HCT116 (cell line): Measurements from ENCODE around the gene MYLK3. TPM values are rescaled to one million over a fixed set of nuclear protein-coding genes. Genes with fewer than 3 reads are reported as not detected.
"Not testable (repeated sequence)": the region's sequence is repeated elsewhere in the genome, so short reads cannot be mapped to it uniquely, and the experiment has no call there.

Source experiments
- ATAC-seq: fragments of 200-7000 bp; cut with Tn5 transposase; 2 replicates; pipeline ENCODE4 v1.9.1; 2020; ENCODE audit warnings: mild to moderate bottlenecking, moderate library complexity
- BruUV-seq: library from RNA; stranded (reverse); fragments of 400-500 nt; replicated peaks from 2 replicates; lab custom pipeline; 2021; lab: Mats Ljungman, UMichigan
- CTCF ChIA-PET: fragments of 300-600 bp; sonication (Branson Sonifier 250); formaldehyde crosslinking; loops from one replicate; lab custom pipeline; 2021; ENCODE audit warnings: antibody characterized with exemption; lab: Charles Lee
- POLR2A ChIA-PET: fragments of 300-600, 350-600 bp; sonication (Branson Sonifier 250); formaldehyde crosslinking; loops from one replicate; lab custom pipeline; 2021; ENCODE audit warnings: antibody characterized with exemption; lab: Charles Lee
- RAD21 ChIA-PET, 2 experiments: fragments of 300-600 bp; sonication (Branson Sonifier 250); formaldehyde crosslinking; loops; one replicate each; lab custom pipeline; 2023; ENCODE audit warnings: low total read pairs in 2 of 2; ENCODE audit not compliant: uncharacterized antibody in 2 of 2, unreplicated experiment in 2 of 2, low non-redundant PET in 1 of 2; lab: Charles Lee
- DNase-seq: peaks from one replicate; pipeline ENCODE4 v3.0.0-alpha.2; 2010; ENCODE audit warnings: low read depth, low spot score
- H2AFZ ChIP-seq: fragments of 200-600 bp; shearing (Covaris generic), sonication (generic); 2 replicates; pipeline ENCODE4 v1.6.1; 2017; ENCODE audit warnings: low read depth, mixed run types, mixed read lengths, antibody characterized with exemption, low read length; ENCODE audit not compliant: poor library complexity, severe bottlenecking
- H3K27ac ChIP-seq: 2 replicates; pipeline ENCODE4 v1.5.1; 2012; ENCODE audit warnings: low read depth, low read length
- H3K27me3 ChIP-seq: fragments of 200-600 bp; sonication (generic); 2 replicates; pipeline ENCODE4 v1.6.1; 2016; ENCODE audit warnings: mixed run types, low read length, mixed read lengths; ENCODE audit not compliant: insufficient read depth
- H3K36me3 ChIP-seq, 2 experiments: fragments of 200-500 bp in 1 of 2; fragments of 200-600 bp in 1 of 2; sonication (Bioruptor generic) in 1 of 2; sonication (generic) in 1 of 2; 2 replicates each; pipeline versions ENCODE4 v1.5.1 to v1.6.1; 2014 to 2016; ENCODE audit warnings: low read length in 2 of 2, inconsistent platforms in 1 of 2, mixed read lengths in 1 of 2, mixed run types in 1 of 2; ENCODE audit not compliant: insufficient read depth in 2 of 2, control insufficient read depth in 1 of 2
- H3K4me1 ChIP-seq, 2 experiments: fragments of 200-600 bp in 1 of 2; sonication (generic) in 1 of 2; 2 replicates each; pipeline versions ENCODE4 v1.5.1 to v1.6.1; 2012 to 2017; ENCODE audit warnings: low read length in 2 of 2, inconsistent platforms in 1 of 2, mild to moderate bottlenecking in 1 of 2, mixed read lengths in 1 of 2, mixed run types in 1 of 2, moderate library complexity in 1 of 2; ENCODE audit not compliant: insufficient read depth in 2 of 2, control insufficient read depth in 1 of 2
- H3K4me2 ChIP-seq: fragments of 200-600 bp; sonication (generic); 2 replicates; pipeline ENCODE4 v1.6.1; 2017; ENCODE audit warnings: mixed run types, low read length, mixed read lengths
- H3K4me3 ChIP-seq, 2 experiments: fragments of 200-600 bp in 1 of 2; sonication (generic) in 1 of 2; replicated peaks in 1 of 2; 2 replicates each; pipeline ENCODE4 v1.5.1; 2011 to 2016; ENCODE audit warnings: low read length in 2 of 2, control low read depth in 1 of 2, low read depth in 1 of 2, mild to moderate bottlenecking in 1 of 2, mixed read lengths in 1 of 2, mixed run types in 1 of 2
- H3K79me2 ChIP-seq: fragments of 200-600 bp; sonication (generic); 2 replicates; pipeline ENCODE4 v1.6.1; 2017; ENCODE audit warnings: mild to moderate bottlenecking, mixed run types, low read length, moderate library complexity, mixed read lengths; ENCODE audit not compliant: insufficient read depth
- H3K9ac ChIP-seq: fragments of 200-600 bp; sonication (generic); 2 replicates; pipeline ENCODE4 v1.6.1; 2016; ENCODE audit warnings: low read length, mixed read lengths
- H3K9me2 ChIP-seq: fragments of 200-600 bp; sonication (generic), shearing (Covaris generic); 2 replicates; pipeline ENCODE4 v1.6.1; 2017; ENCODE audit warnings: mixed run types, mild to moderate bottlenecking, moderate library complexity; ENCODE audit not compliant: insufficient read depth
- H3K9me3 ChIP-seq, 2 experiments: fragments of 200-500 bp in 1 of 2; fragments of 200-600 bp in 1 of 2; sonication (Bioruptor generic) in 1 of 2; sonication (generic) in 1 of 2; 2 replicates each; pipeline ENCODE4 v1.6.1; 2014 to 2017; ENCODE audit warnings: low read length in 2 of 2, mixed read lengths in 2 of 2, inconsistent platforms in 1 of 2, low read depth in 1 of 2, mild to moderate bottlenecking in 1 of 2, mixed run types in 1 of 2, moderate library complexity in 1 of 2; ENCODE audit not compliant: control insufficient read depth in 1 of 2, insufficient read depth in 1 of 2
- H4K20me1 ChIP-seq: fragments of 200-600 bp; sonication (generic), shearing (Covaris generic); 2 replicates; pipeline ENCODE4 v1.6.1; 2017; ENCODE audit warnings: mixed run types, mild to moderate bottlenecking, moderate library complexity; ENCODE audit not compliant: insufficient read depth
- ATF3 ChIP-seq: IDR thresholded peaks from 2 replicates; pipeline ENCODE4 v1.6.1; 2012
- EZH2phosphoT487 ChIP-seq: fragments of 200-600 bp; IDR thresholded peaks from 2 replicates; pipeline ENCODE4 v1.6.1; 2018; ENCODE audit warnings: antibody characterized with exemption, borderline replicate concordance
- JUND ChIP-seq: IDR thresholded peaks from 2 replicates; pipeline ENCODE4 v1.6.1; 2012
- MAX ChIP-seq: IDR thresholded peaks from 2 replicates; pipeline ENCODE4 v1.6.1; 2012
- POLR2A ChIP-seq: IDR thresholded peaks from 2 replicates; pipeline ENCODE4 v1.7.0; 2011; ENCODE audit warnings: borderline replicate concordance; ENCODE audit not compliant: insufficient read depth, insufficient read length; ENCODE audit errors: extremely low read depth
- SP1 ChIP-seq: IDR thresholded peaks from 2 replicates; pipeline ENCODE4 v1.6.1; 2012; ENCODE audit warnings: low read depth
- TCF7L2 ChIP-seq: IDR thresholded peaks from 2 replicates; pipeline ENCODE4 v1.7.0; 2011; ENCODE audit warnings: borderline replicate concordance, inconsistent platforms; ENCODE audit not compliant: insufficient read depth, insufficient read length; ENCODE audit errors: extremely low read depth
- ZNF274 ChIP-seq: fragments of 200-500 bp; sonication (Bioruptor generic); IDR thresholded peaks from 2 replicates; pipeline ENCODE4 v1.6.1; 2014; ENCODE audit warnings: mild to moderate bottlenecking, low read depth, low read length, inconsistent platforms
- intact Hi-C: fragments of 100-400 bp; cut with micrococcal nuclease; formaldehyde crosslinking; loops from 2 replicates; pipeline ENCODE4 v1.10.0; 2022
- total RNA-seq: library from RNA; stranded (reverse); gene quantifications from one replicate; pipeline ENCODE4 v1.2.1, GENCODE V29; 2021; ENCODE audit not compliant: unreplicated experiment

The MYLK3 gene
- total RNA-seq, 1 experiment from 2014 or later, result 0.22 TPM

- no peaks in the 10 kb centered on the region for H4K20me1 ChIP-seq
- CTCF ChIA-PET, result interaction anchor here (0.7 kb wide), 1 partner anchor 112 kb away, joined by 3 read pairs; no protein-coding TSS in a partner anchor
- RAD21 ChIA-PET, result no interaction called here
Observed at GRCh38 chr16:46785076-46785845, 37.1 kb upstream of the MYLK3 start.

GRCh38 chr16:46784569-46784968 lies 36.4 kb upstream of the MYLK3 start:
- intact Hi-C loops, H3K36me3 ChIP-seq, RAD21 ChIA-PET, H3K4me1 ChIP-seq, H3K4me2 ChIP-seq, DNase-seq, H3K27ac ChIP-seq, ATAC-seq, H3K9ac ChIP-seq, POLR2A ChIA-PET, H3K79me2 ChIP-seq, H3K4me3 ChIP-seq, BruUV-seq, H2AFZ ChIP-seq, H3K9me2 ChIP-seq, H3K9me3 ChIP-seq, H4K20me1 ChIP-seq, H3K27me3 ChIP-seq: not testable (repeated sequence)
- CTCF ChIA-PET, result interaction anchor here (0.7 kb wide), 1 partner anchor 111 kb away, joined by 3 read pairs; no protein-coding TSS in a partner anchor

More at GRCh38 chr16:46785076-46785845, 37.1 kb upstream of the MYLK3 start:
- no peak overlapping the region for H3K4me3 ChIP-seq
- no peak overlapping the region for H3K27ac ChIP-seq
- H3K79me2 ChIP-seq, result no peaks in the 10 kb centered on the region
- POLR2A ChIA-PET, result no interaction called here
- intact Hi-C loops, result no loop called here
- ATAC-seq (no peak), DNase-seq (no peak)
- H3K4me1 ChIP-seq, result no peaks in the 10 kb centered on the region
- no TSS peak for BruUV-seq
- TF ChIP-seq MAX (no peak), SP1 (no peak), EZH2phosphoT487 (no peak), TCF7L2 (no peak), ZNF274 (no peak), POLR2A (no peak), JUND (no peak), ATF3 (no peak)
- H3K27me3 ChIP-seq, result no peaks in the 10 kb centered on the region
- no peaks in the 10 kb centered on the region for H3K36me3 ChIP-seq
- H3K9ac ChIP-seq, result no peak overlapping the region
- H2AFZ ChIP-seq, result no peak overlapping the region
- no peaks in the 10 kb centered on the region for H3K9me3 ChIP-seq
- H3K4me2 ChIP-seq, result no peak overlapping the region
- H3K9me2 ChIP-seq, result no peaks in the 10 kb centered on the region
